Neural cell (in vitro differentiated cells): ENCODE results near the gene FGR. TPM values are rescaled to one million over a fixed set of nuclear protein-coding genes. Genes with fewer than 3 reads are reported as not detected.
"Not testable (repeated sequence)": the region's sequence is repeated elsewhere in the genome, so short reads cannot be mapped to it uniquely, and the experiment has no call there.

ENCODE experiments used
- H2AFZ ChIP-seq: fragments of 200-600, 300-800 bp; sonication (generic), shearing (Covaris generic); 2 replicates; pipeline ENCODE4 v1.6.0; 2014; ENCODE audit warnings: low read depth, mild to moderate bottlenecking, antibody characterized with exemption, low read length, moderate library complexity
- H3F3A ChIP-seq: fragments of 200-600 bp; shearing (Covaris generic); 2 replicates; pipeline ENCODE4 v1.6.1; 2016; ENCODE audit warnings: mild to moderate bottlenecking, moderate library complexity, mixed read lengths, antibody characterized with exemption, low read length; ENCODE audit not compliant: insufficient read depth, poor library complexity, severe bottlenecking
- H3K27ac ChIP-seq: fragments of 200-600, 300-800 bp; sonication (generic), shearing (Covaris generic); 2 replicates; pipeline ENCODE4 v1.5.1; 2014; ENCODE audit warnings: mild to moderate bottlenecking, low read length, moderate library complexity
- H3K27me3 ChIP-seq: fragments of 300-800, 200-600 bp; sonication (generic), shearing (Covaris generic); 2 replicates; pipeline ENCODE4 v1.6.0; 2014; ENCODE audit warnings: mild to moderate bottlenecking, low read depth, low read length, moderate library complexity; ENCODE audit not compliant: insufficient read depth
- H3K36me3 ChIP-seq: fragments of 300-800, 200-600 bp; sonication (generic), shearing (Covaris generic); 2 replicates; pipeline ENCODE4 v1.5.1; 2014; ENCODE audit warnings: mild to moderate bottlenecking, antibody characterized with exemption, low read length, moderate library complexity; ENCODE audit not compliant: insufficient read depth
- H3K4me2 ChIP-seq: fragments of 300-800, 200-600 bp; sonication (generic), shearing (Covaris generic); 2 replicates; pipeline ENCODE4 v1.6.0; 2014; ENCODE audit warnings: mild to moderate bottlenecking, low read length
- H3K4me3 ChIP-seq: fragments of 300-800, 200-600 bp; sonication (generic), shearing (Covaris generic); 2 replicates; pipeline ENCODE4 v1.5.1; 2014; ENCODE audit warnings: mild to moderate bottlenecking, low read length, moderate library complexity
- H3K79me2 ChIP-seq: fragments of 200-600 bp; shearing (Covaris generic); replicated peaks from 2 replicates; pipeline ENCODE4 v1.6.0; 2014; ENCODE audit warnings: mild to moderate bottlenecking, low read length, moderate library complexity; ENCODE audit not compliant: insufficient read depth
- H3K9ac ChIP-seq: fragments of 300-800, 200-600 bp; sonication (generic), shearing (Covaris generic); 2 replicates; pipeline ENCODE4 v1.6.1; 2016; ENCODE audit warnings: mild to moderate bottlenecking, low read length, mixed read lengths
- H3K9me2 ChIP-seq: fragments of 200-600 bp; shearing (Covaris generic); 2 replicates; pipeline ENCODE4 v1.6.1; 2016; ENCODE audit warnings: mild to moderate bottlenecking, low read length, mixed read lengths; ENCODE audit not compliant: insufficient read depth
- H3K9me3 ChIP-seq: fragments of 200-600, 300-800 bp; sonication (generic), shearing (Covaris generic); 2 replicates; pipeline ENCODE4 v1.6.1; 2016; ENCODE audit warnings: mild to moderate bottlenecking, mixed run types, low read length, moderate library complexity, mixed read lengths
- H4K20me1 ChIP-seq: fragments of 200-600 bp; shearing (Covaris generic); 2 replicates; pipeline ENCODE4 v1.6.1; 2016; ENCODE audit warnings: mild to moderate bottlenecking, mixed run types; ENCODE audit not compliant: insufficient read depth
- EP300 ChIP-seq: fragments of 450-650 bp; conservative IDR thresholded peaks from 2 replicates; pipeline ENCODE4 v1.6.1; 2014; ENCODE audit warnings: antibody characterized with exemption, mild to moderate bottlenecking, moderate library complexity; ENCODE audit not compliant: poor library complexity, severe bottlenecking
- EZH2 ChIP-seq: fragments of 200-600, 300-800 bp; shearing (Covaris generic), sonication (generic); IDR thresholded peaks from 2 replicates; pipeline ENCODE4 v1.6.1; 2014; ENCODE audit warnings: antibody characterized with exemption, low read length, borderline replicate concordance, mild to moderate bottlenecking; ENCODE audit not compliant: insufficient read depth, poor library complexity, severe bottlenecking
- MXI1 ChIP-seq: fragments of 450-650 bp; conservative IDR thresholded peaks from 2 replicates; pipeline ENCODE4 v1.6.1; 2014; ENCODE audit warnings: antibody characterized with exemption, mild to moderate bottlenecking; ENCODE audit not compliant: poor library complexity, severe bottlenecking
- POLR2AphosphoS5 ChIP-seq: IDR thresholded peaks from 2 replicates; pipeline ENCODE4 v1.6.1; 2012
- RAD21 ChIP-seq: fragments of 450-650 bp; conservative IDR thresholded peaks from 2 replicates; pipeline ENCODE4 v1.6.1; 2014; ENCODE audit warnings: antibody characterized with exemption, mild to moderate bottlenecking, moderate library complexity
- SMC3 ChIP-seq: fragments of 450-650 bp; conservative IDR thresholded peaks from 2 replicates; pipeline ENCODE4 v1.6.1; 2014; ENCODE audit warnings: antibody characterized with exemption, mild to moderate bottlenecking, moderate library complexity; ENCODE audit not compliant: poor library complexity
- TAF1 ChIP-seq: IDR thresholded peaks from 2 replicates; pipeline ENCODE4 v1.6.1; 2012; ENCODE audit warnings: low read depth
- polyA plus RNA-seq: library from polyadenylated mRNA; depleted of rRNA; stranded (reverse); fragments of >200 nt; gene quantifications from 2 replicates; pipeline ENCODE4 v1.2.3, GENCODE V29; 2014
- TF ChIP-seq, protein P1 (sequence below): fragments of 450-650 bp; IDR thresholded peaks from 2 replicates; pipeline ENCODE4 v1.5.1; 2014; ENCODE audit warnings: antibody characterized with exemption, mild to moderate bottlenecking, moderate library complexity; ENCODE audit not compliant: poor library complexity, severe bottlenecking
- TF ChIP-seq, protein P2 (sequence below): IDR thresholded peaks from 2 replicates; pipeline ENCODE4 v1.6.1; 2012; ENCODE audit warnings: borderline replicate concordance

FGR gene
- polyA plus RNA-seq, 1 donor from 2014 or later, result not detected

DNA sequence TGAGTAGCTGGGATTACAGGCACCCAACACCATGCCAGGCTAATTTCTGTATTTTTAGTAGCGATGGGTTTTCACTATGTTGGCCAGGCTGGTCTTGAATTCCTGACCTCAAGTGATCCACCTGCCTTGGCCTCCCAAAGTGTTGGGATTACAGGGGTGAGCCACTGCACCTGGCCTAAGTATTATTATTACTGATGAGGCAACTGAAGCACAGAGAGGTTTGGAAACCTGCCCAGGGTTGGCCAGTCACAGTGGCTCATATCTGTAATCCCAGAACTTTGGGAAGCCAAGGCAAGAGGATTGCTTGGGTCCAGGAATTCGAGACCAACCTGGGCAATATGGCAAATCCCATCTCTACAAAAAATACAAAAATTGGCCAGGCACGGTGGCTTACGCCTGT, 7.3 kb downstream of the FGR start:
- H3F3A ChIP-seq, H3K9me3 ChIP-seq, H3K27me3 ChIP-seq, H3K79me2 ChIP-seq, H4K20me1 ChIP-seq, H3K27ac ChIP-seq, H2AFZ ChIP-seq, H3K4me2 ChIP-seq, H3K4me3 ChIP-seq, H3K9me2 ChIP-seq, H3K36me3 ChIP-seq, H3K9ac ChIP-seq: not testable (repeated sequence)

DNA sequence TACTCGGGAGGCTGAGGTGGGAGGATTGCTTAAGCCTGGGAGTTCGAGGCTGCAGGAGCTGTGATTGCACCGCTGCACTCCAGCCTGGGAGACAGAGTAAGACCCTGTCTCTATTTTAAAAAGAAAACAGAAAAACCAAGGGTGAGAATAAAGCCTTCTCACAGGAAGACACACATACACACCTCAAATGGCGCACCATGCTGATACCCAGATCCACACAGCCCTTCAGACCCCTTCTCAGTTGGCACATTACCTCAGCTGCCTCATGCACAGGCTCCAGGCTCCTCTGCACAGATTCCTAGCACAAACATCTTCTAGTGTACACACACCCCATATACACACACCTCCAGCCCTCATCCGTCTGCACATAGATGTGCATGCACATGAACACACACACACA, 7.9 kb downstream of the FGR start:
- no peaks in the 10 kb centered on the region for H3K27me3 ChIP-seq
- no peaks in the 10 kb centered on the region for H3F3A ChIP-seq
- no peaks in the 10 kb centered on the region for H3K9me2 ChIP-seq
- no peak overlapping the region for H3K9ac ChIP-seq
- H3K36me3 ChIP-seq, result no peaks in the 10 kb centered on the region
- H4K20me1 ChIP-seq, result no peaks in the 10 kb centered on the region
- no peak overlapping the region for H3K4me3 ChIP-seq
- no peak overlapping the region for H2AFZ ChIP-seq
- no peaks in the 10 kb centered on the region for H3K9me3 ChIP-seq
- TF ChIP-seq EZH2 (no peak), RAD21 (no peak), SMC3 (no peak), MXI1 (no peak), TAF1 (no peak), POLR2AphosphoS5 (no peak), EP300 (no peak)
- TF ChIP-seq, protein P1, sequence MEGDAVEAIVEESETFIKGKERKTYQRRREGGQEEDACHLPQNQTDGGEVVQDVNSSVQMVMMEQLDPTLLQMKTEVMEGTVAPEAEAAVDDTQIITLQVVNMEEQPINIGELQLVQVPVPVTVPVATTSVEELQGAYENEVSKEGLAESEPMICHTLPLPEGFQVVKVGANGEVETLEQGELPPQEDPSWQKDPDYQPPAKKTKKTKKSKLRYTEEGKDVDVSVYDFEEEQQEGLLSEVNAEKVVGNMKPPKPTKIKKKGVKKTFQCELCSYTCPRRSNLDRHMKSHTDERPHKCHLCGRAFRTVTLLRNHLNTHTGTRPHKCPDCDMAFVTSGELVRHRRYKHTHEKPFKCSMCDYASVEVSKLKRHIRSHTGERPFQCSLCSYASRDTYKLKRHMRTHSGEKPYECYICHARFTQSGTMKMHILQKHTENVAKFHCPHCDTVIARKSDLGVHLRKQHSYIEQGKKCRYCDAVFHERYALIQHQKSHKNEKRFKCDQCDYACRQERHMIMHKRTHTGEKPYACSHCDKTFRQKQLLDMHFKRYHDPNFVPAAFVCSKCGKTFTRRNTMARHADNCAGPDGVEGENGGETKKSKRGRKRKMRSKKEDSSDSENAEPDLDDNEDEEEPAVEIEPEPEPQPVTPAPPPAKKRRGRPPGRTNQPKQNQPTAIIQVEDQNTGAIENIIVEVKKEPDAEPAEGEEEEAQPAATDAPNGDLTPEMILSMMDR, result no peak
- TF ChIP-seq, protein P2, sequence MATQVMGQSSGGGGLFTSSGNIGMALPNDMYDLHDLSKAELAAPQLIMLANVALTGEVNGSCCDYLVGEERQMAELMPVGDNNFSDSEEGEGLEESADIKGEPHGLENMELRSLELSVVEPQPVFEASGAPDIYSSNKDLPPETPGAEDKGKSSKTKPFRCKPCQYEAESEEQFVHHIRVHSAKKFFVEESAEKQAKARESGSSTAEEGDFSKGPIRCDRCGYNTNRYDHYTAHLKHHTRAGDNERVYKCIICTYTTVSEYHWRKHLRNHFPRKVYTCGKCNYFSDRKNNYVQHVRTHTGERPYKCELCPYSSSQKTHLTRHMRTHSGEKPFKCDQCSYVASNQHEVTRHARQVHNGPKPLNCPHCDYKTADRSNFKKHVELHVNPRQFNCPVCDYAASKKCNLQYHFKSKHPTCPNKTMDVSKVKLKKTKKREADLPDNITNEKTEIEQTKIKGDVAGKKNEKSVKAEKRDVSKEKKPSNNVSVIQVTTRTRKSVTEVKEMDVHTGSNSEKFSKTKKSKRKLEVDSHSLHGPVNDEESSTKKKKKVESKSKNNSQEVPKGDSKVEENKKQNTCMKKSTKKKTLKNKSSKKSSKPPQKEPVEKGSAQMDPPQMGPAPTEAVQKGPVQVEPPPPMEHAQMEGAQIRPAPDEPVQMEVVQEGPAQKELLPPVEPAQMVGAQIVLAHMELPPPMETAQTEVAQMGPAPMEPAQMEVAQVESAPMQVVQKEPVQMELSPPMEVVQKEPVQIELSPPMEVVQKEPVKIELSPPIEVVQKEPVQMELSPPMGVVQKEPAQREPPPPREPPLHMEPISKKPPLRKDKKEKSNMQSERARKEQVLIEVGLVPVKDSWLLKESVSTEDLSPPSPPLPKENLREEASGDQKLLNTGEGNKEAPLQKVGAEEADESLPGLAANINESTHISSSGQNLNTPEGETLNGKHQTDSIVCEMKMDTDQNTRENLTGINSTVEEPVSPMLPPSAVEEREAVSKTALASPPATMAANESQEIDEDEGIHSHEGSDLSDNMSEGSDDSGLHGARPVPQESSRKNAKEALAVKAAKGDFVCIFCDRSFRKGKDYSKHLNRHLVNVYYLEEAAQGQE, result no peak
- H3K4me2 ChIP-seq, result no peak overlapping the region
- H3K27ac ChIP-seq, result no peak overlapping the region
- no peaks in the 10 kb centered on the region for H3K79me2 ChIP-seq
